IPS-11a (cell line): ENCODE results near the gene DYNC1H1.

Experiments used
- H3K4me3 ChIP-seq: one replicate; pipeline ENCODE4 v1.5.1; 2013; ENCODE audit warnings: low read depth, low read length, control low read depth

The DYNC1H1 gene

DNA sequence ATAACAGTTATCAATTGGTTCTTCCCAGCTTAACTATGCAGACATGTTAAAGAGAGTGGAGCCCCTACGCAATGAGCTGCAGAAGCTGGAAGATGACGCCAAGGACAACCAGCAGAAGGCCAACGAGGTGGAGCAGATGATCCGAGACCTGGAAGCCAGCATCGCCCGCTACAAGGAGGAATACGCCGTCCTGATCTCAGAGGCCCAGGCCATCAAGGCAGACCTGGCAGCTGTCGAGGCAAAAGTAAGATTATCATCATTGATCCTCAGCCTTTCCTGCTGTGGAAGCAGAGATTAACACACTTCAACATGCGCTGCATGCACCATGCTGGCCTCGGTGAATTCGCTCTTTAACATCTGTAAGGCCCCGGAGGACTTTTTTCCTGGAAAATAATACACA, 68.9 kb downstream of the DYNC1H1 start:
- no peak overlapping the region for H3K4me3 ChIP-seq

DNA sequence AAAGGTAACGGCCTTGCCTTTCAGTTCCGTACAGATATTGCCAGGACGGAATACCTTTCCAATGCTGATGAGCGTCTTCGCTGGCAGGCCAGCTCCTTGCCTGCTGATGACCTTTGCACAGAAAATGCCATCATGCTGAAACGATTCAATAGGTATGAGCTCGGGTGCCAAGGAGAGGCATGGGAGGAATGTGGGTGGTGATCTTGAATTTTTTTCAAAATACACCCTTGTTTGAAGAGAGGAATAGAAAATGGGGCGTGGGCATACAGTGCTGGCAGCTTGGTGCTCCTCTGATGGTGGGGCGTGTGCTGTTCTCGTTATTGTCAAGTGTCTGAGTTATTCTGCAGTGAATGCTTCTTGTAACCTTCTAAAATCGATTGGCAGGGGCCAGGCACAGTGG, 69.9 kb downstream of the DYNC1H1 start:
- H3K4me3 ChIP-seq = no peak overlapping the region

DNA sequence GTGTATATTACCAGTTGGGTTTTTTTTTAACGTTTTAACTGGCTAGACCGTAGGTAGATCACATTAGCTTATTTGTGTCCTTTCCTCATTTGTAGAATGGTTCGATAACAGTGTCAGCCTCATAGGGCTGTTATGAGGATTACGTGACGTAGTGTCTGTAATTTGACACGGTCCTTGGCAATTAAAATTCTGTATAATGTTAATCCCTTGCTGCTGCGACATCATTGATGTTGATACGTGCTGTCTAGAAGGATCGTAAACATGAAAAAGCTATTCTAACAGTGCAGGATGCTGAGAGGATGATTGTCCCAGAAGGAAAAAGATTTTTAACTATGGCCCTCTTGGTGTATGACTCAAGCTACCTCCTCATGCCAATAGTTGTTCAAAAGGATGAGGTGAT, 71.5 kb downstream of the DYNC1H1 start:
- H3K4me3 ChIP-seq = no peak overlapping the region

DNA sequence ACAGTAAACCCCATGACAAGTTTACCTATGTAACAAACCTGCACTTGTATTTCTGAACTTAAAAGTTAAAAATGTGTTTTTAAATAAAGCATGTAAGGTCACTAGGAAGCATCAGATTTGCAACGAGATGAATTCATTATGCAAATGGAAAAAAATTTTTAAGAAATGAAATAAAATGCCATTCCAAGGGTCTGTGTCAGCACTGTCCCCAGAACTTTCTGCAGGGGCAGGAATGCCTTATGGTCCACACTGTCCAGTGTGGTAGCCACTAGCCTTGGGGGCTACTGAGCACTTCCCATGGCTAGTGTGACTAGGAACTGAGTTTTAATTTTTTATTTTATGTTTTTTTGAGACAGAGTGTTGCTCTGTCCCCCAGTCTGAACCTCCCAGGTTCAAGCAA, 73.3 kb downstream of the DYNC1H1 start:
- no peak overlapping the region for H3K4me3 ChIP-seq

DNA sequence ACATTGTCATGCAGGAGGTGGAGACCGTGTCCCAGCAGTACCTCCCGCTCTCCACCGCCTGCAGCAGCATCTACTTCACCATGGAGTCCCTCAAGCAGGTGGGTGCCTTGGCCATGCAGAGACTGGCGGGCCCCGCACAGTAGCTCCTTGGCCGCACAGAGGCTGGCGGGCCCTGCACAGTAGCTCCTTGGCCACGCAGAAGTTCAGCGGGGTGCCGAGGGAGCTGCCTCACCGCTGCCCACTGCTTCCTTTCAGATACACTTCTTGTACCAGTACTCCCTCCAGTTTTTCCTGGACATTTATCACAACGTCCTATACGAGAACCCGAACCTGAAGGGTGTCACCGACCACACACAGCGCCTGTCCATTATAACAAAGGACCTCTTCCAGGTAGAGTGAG, 74.8 kb downstream of the DYNC1H1 start:
- no peak overlapping the region for H3K4me3 ChIP-seq

DNA sequence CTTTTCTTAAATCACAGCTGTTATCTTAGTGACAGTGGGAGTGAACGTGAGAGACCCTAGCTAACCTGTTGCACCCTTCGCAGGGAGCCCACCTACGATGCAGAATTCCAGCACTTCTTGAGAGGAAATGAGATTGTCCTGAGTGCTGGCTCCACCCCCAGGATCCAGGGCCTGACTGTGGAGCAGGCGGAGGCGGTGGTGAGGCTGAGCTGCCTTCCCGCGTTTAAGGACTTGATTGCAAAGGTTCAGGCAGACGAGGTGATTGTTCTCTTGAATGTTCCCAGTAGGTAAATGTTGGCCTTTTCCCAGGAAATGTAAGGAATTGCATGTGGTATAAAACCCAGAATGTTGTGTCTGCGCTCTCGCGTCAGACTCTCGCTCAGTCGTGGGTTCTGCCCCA, 75.8 kb downstream of the DYNC1H1 start:
- no peak overlapping the region for H3K4me3 ChIP-seq

DNA sequence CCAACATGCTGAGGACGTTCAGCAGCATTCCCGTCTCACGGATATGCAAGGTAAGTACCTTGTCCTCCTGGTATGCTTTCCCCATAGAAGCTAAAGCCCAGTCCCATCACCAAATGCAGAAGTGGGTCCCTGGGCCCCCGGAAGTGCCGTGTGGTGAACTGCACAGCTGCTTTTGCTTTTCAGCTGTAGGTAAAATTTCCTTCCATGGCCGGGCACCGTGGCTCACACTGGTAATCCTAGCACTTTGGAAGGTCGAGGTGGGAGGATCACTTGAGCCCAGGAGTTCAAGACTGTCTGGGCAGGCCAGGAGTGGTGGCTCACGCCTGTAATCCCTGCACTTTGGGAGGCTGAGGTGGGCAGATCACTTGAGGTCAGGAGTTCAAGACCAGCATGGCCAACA, 78.3 kb downstream of the DYNC1H1 start:
- no peak overlapping the region for H3K4me3 ChIP-seq

DNA sequence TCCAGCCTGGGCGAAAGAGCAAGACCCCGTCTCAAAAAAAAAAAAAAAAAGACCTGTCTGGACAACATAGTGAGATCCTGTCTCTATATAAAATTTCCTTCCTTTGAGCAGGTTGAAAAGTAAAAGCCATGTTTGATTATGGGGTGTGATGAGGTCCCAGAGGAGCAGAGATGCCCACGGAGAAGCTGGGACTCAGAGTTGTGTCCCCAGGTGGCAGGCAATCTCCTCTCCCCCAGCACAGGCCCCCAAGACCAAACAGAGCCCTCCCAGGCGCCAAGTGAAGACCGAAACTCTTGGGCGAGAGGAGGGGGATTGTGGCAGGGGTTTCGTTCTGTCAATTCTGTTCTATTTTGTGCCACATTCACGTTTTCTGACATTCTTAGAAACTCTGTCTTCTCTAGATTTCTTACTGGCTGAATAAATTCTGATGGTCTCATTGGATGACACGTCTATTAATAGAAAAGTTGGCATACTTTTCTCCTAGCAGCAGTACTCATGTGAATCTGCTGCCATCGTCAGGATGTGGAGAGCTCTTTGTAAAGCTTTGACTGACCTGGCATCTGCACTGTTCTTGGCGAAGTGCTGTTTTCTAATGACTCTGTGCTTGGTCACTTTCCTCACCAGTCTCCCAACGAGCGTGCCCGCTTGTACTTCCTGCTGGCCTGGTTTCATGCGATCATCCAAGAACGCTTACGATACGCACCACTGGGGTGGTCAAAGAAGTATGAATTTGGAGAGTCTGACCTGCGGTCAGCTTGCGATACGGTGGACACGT, 79.1 kb downstream of the DYNC1H1 start:
- no peak overlapping the region for H3K4me3 ChIP-seq

DNA sequence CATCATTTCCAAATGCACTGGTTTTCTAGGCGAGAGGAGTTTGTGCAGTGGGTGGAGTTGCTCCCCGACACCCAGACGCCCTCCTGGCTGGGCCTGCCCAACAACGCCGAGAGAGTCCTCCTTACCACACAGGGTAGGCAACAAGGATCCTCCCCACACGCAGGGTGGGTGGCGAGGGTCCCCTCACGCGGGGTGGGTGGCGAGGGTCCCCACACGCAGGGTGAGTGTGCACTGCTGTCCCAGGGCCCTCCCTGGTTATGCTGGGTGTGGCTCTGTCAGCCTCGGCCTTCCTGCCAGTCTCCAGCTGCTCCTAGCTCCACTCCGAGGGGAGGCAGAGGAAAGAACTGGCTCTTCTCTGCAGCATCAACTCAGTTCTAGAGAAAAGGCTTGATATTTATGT, 80.2 kb downstream of the DYNC1H1 start:
- H3K4me3 ChIP-seq = no peak overlapping the region

DNA sequence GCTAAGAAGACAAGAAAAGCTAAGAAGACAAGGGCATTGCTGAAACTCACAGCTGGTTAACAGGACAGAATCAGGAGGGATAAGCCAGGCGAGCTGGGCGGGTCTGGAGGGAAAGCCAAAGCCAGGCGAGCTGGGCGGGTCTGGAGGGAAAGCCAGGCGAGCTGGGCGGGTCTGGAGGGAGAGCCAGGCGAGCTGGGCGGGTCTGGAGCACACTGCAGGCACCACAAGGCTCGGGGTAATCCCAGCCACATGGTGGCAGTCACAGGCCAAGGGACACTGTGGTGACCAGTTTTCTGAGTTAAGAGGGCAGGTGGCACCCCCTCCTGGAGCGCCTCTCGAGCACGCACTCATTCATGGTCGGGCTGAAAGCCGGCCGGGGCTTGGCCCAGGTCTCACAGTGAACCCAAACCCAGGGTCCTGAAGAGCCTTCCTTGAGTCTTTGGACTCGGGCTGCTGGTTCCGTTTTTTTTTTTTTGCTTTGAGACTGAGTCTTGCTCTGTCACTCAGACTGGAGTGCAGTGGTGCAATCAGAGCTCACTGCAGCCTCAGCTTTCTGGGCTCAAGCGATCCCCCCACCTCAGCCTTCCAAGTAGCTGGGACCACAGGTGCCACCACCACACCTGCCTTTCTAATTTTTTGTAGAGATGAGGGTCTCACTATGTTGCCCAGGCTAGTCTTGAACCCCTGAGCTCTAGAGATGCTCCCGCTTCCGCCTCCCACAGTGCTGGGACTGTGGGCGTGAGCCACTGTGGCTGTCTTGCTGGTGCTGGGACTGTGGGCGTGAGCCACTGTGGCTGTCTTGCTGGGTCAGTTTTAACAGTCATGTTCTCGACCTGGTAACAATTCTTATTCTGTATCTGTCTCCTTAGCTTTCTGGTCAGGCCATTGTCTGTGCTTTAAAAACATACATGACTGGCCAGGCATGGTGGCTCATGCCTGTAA, 82.2 kb downstream of the DYNC1H1 start:
- H3K4me3 ChIP-seq = no peak overlapping the region

DNA sequence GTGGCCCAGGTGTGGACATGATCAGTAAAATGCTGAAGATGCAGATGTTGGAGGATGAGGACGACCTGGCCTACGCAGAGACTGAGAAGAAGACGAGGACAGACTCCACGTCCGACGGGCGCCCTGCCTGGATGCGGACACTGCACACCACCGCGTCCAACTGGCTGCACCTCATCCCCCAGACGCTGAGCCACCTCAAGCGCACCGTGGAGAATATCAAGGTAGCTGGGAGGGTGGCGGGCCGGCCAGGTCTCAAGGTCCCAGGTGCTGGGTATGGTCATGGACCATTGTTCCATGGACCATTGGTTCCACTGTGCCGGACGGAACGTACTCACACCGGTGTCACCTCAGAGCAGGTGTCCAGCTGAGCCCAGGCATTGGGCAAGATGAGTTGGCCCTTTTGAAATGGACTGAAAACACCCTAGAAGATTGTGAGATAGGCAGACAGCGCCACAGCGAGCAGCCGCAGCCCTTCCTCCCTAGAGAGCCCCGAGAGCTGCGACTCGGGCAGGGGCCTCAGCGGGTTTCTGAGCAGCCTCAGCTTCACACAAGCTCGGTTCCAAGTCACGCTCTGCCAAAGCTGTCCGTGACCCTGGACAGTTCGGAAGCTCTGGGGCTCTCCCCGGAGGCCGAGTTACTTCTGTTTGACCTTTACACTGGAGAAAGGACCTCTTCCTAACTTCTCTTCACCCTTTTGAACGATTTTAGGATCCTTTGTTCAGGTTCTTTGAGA, 83.6 kb downstream of the DYNC1H1 start:
- H3K4me3 ChIP-seq = no peak overlapping the region

DNA sequence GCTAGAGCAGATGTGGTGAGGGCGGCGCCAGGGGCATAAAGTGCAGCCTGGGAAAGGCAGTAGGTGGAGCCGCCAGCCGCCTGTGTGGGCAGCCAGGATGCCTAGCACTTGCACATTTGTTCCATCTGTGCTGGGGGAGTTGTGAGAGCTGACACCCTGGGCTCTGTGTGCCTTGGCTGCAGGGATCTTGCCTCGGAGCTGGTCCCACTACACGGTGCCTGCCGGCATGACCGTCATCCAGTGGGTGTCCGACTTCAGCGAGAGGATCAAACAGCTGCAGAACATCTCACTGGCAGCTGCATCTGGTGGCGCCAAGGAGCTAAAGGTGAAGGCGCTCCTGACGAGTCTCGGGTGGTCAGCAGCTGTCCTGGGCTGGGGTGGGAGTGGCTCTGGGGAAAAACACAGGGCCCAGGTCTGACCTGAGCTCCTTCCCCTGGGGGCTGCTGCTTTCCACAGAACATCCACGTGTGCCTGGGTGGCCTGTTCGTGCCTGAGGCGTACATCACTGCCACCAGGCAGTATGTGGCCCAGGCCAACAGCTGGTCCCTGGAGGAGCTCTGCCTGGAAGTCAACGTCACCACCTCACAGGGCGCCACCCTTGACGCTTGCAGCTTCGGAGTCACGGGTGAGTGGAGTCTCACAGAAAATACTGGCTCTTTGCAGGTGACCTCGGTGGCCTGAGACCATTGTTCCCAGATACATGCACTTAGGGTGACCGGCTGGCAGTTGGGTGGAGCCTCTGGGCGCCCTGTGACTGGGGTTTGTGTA, 85.1 kb downstream of the DYNC1H1 start:
- no peak overlapping the region for H3K4me3 ChIP-seq

DNA sequence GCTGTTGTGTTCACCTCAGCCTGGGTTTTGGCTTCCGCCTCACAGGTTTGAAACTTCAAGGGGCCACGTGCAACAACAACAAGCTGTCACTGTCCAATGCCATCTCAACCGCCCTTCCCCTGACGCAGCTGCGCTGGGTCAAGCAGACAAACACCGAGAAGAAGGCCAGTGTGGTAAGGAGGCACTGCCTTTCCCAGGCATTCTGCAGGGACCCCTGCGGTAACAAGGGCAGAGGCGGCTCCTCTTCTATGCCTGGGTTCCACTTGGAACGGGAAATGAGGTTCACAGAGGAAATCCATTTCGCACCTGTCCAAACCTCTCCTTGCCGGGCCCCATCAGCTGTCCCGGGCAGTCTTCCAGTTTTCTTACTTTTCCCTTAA, 85.6 kb downstream of the DYNC1H1 start:
- H3K4me3 ChIP-seq = no peak overlapping the region

DNA sequence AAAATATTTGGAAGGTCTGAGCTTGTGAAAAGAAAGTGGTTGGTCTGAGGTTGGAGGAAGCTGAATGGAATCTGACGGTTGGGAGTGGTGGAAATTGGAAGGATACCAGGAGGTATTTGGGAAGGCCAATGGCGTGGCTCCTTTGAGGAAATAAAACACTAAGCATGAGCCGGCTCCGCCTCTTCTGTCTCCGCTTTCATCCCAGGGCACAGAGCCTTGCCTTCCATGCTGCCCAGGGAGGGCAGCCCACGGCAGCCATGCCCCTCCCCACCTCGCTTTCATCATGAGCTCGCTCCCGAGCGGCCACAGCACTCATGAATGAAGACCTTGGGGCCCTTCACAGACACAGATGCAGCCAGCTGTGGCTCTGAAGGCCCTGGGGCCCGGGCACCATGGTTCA, 86.3 kb downstream of the DYNC1H1 start:
- no peak overlapping the region for H3K4me3 ChIP-seq

DNA sequence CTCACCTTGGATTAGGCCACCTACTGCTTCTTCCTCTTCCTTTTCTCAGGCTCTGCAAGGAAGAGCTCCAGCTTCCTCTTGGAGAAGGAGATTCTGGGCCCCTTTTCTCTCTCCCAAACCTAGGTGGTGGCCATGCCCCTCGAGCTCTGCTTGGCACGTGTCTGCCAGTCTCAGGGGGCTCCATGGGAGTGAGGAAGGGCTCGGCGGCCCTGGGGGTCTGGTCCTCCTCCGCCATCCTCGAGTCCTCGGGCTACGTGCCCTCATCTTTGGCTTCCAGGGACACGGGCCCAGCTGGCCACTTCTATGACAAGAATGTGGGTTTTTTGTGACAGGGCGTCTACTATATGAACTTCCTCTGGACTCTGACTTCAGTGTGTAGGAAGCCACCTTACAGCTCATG, 88.1 kb downstream of the DYNC1H1 start:
- no peak overlapping the region for H3K4me3 ChIP-seq

DNA sequence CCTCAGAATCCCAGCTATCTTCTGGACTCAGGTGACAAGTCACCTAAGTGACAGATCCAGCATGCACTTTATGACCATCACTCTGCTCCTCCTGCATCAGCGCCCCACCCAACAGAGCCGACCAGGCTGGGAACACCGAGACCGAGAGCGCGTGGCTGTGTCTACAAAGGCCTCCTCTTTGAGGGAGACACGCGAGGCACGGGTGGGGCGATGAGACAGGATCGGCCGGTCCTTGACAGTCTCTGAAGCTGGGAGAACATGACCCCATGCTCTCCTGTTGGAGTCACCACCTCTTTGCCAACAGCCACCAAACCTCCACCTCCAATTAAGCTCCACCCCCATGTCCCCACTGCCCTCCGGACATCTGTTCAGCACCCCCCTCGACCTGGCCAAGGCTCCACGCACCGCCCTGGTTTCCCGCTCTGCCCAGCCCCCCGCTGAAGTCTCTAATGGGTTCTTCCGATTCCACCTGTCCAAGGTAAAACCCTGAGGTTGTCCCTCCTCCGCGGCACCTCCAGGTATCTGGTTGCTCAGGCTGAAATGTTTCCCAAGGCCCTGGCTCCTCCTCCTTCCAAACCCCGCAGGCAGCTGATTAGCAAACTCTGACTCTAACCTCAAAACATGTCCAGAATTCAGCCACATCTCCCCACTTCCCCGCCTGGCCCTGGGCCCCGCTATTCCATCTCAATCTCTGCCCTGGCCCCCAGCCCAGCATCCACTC, 91.0 kb downstream of the DYNC1H1 start:
- no peak overlapping the region for H3K4me3 ChIP-seq

DNA sequence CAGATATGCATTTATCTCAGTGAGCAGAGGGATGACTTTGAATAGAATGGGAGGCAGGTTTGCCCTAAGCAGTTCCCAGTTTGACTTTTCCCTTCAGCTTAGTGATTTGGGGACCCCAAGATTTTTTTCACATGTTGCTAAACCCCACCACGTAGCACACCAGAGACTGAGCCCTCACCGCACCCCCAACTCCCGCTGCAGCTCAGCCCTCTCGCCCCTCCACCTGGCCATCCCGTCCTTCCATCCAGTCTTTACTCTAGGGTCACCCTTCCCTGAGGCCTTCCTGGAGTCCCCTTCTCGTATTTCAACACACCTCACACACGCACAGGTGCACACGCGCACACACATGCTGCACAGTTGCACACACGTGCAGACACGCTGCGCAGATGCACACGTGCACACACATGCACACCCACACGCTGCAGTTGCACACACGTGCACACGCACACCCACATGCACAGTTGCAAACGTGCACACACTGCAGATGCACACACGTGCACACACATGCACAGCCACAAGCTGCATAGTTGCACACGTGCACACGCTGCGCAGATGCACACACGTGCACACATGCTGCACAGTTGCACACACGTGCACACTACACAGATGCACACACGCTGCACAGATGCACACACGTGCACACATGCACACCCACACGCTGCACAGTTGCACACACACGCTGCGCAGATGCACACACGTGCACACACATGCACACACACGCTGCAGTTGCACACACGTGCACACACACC, 92.5 kb downstream of the DYNC1H1 start:
- H3K4me3 ChIP-seq = no peak overlapping the region

DNA sequence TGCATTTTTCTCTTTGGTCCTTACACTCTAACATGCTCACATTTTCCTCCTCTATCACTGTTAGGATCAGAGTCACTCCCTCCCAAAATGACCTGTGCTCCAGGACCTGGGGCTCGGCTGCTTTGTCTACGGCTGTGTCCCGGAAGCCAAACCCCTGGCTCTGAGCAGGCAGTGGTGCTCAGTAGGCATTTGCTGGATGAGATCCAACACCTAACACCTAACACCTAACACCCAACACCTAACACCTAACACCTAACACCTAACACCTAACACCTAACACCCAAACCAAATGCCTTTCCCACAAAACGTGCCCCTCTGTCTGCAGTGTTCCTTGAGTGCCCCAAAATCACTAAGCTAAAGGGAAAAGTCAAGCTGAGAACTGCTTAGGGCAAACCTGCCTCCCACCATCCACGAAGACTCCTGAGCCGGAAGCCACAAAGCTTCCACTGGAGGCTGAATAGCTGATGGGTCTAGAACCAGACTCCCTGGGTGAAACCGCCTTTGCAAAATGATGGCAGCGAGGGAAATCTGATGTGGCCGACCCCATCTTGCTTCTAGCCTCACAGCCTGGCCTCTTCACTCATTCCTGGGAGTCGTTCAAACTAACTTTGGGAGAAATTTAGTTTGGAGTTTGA, 93.2 kb downstream of the DYNC1H1 start:
- H3K4me3 ChIP-seq = no peak overlapping the region

DNA sequence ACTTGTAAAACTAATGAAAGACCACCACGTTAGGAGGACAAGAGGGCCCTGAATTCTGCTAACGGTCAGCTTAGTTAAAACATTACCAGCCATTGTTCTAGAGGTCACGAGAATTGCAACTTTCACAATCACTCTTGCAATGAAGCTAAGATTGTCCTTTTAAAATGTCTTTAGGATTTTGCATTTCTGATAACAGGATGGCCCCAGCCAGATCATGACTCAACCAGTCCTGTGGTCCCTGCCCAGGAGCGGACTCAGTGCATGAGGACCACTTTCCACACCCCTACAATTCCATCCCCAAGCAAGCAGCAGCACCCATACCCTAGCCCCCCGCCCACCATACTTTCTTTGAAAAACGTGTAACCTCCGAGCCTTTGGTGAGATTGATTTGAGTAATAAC, 93.8 kb downstream of the DYNC1H1 start:
- no peak overlapping the region for H3K4me3 ChIP-seq
